Fibroblast of the aortic adventitia (primary cell): ENCODE data around the gene CD33. TPM values are rescaled to one million over a fixed set of nuclear protein-coding genes. Genes with fewer than 3 reads are reported as not detected.

Experiments
- DNase-seq: peaks from one replicate; pipeline ENCODE4 v3.0.0-alpha.2; 2010; ENCODE audit warnings: low read depth
- H3K4me3 ChIP-seq: 2 replicates; pipeline ENCODE4 v1.5.1; 2011; ENCODE audit warnings: low read depth, mild to moderate bottlenecking, control low read depth, low read length, moderate library complexity
- CTCF ChIP-seq: IDR thresholded peaks from 2 replicates; pipeline ENCODE4 v1.5.1; 2011; ENCODE audit warnings: mild to moderate bottlenecking, low read length, control low read depth, inconsistent platforms; ENCODE audit not compliant: insufficient read depth
- total RNA-seq: library from RNA; depleted of rRNA; stranded (reverse); fragments of >200 nt; gene quantifications from 2 replicates; pipeline ENCODE4 v1.2.3, GENCODE V29; 2012; ENCODE audit warnings: low replicate concordance

Gene CD33
- total RNA-seq, 1 donor, result not detected

GRCh38 chr19:51226067-51226466 lies 1.2 kb downstream of the CD33 start:
- DNase-seq, result no peak
- no peak overlapping the region for H3K4me3 ChIP-seq
- TF ChIP-seq CTCF, result no peak

- no peak overlapping the region for H3K4me3 ChIP-seq
- no peak for DNase-seq
- TF ChIP-seq CTCF, result no peak
These were observed 2.4 kb downstream of the CD33 start for GRCh38 chr19:51227326-51227725.

GRCh38 chr19:51227966-51228365 lies 3.1 kb downstream of the CD33 start:
- H3K4me3 ChIP-seq, result no peak overlapping the region
- DNase-seq, result no peak
- TF ChIP-seq CTCF, result no peak

- no peak for DNase-seq
- TF ChIP-seq CTCF, result no peak
- no peak overlapping the region for H3K4me3 ChIP-seq
These were observed 16.0 kb downstream of the CD33 start for GRCh38 chr19:51240866-51241265.

- DNase-seq, result no peak
- no peak overlapping the region for H3K4me3 ChIP-seq
- TF ChIP-seq CTCF, result no peak
These were observed 18.2 kb downstream of the CD33 start for GRCh38 chr19:51242881-51243630.

GRCh38 chr19:51246164-51246552 lies 21.3 kb downstream of the CD33 start:
- H3K4me3 ChIP-seq, result no peak overlapping the region
- DNase-seq, result no peak
- TF ChIP-seq CTCF, result no peak
